Keratinocyte (primary cell): Measurements from ENCODE around the gene DDX31.
A peak's percentile ranks its signal among the peaks of the same experiment; 100 is the strongest.

Experiments
- EZH2 ChIP-seq: IDR thresholded peaks from one replicate; pipeline ENCODE4 v1.6.1; 2012; ENCODE audit warnings: inconsistent platforms, mild to moderate bottlenecking, low read length, moderate library complexity
- TF ChIP-seq, protein P1 (sequence below), 3 experiments: IDR thresholded peaks in 1 of 3; conservative IDR thresholded peaks in 1 of 3; optimal IDR thresholded peaks in 1 of 3; 2 replicates in 2 of 3; 3 replicates in 1 of 3; pipeline versions ENCODE3 to v1.5.1; 2011; ENCODE audit warnings: low read length in 3 of 3, mild to moderate bottlenecking in 3 of 3, moderate library complexity in 2 of 3, control low read depth in 1 of 3, inconsistent platforms in 1 of 3; ENCODE audit not compliant: insufficient read depth in 2 of 3; ENCODE audit errors: extremely low read depth in 1 of 3

DNA sequence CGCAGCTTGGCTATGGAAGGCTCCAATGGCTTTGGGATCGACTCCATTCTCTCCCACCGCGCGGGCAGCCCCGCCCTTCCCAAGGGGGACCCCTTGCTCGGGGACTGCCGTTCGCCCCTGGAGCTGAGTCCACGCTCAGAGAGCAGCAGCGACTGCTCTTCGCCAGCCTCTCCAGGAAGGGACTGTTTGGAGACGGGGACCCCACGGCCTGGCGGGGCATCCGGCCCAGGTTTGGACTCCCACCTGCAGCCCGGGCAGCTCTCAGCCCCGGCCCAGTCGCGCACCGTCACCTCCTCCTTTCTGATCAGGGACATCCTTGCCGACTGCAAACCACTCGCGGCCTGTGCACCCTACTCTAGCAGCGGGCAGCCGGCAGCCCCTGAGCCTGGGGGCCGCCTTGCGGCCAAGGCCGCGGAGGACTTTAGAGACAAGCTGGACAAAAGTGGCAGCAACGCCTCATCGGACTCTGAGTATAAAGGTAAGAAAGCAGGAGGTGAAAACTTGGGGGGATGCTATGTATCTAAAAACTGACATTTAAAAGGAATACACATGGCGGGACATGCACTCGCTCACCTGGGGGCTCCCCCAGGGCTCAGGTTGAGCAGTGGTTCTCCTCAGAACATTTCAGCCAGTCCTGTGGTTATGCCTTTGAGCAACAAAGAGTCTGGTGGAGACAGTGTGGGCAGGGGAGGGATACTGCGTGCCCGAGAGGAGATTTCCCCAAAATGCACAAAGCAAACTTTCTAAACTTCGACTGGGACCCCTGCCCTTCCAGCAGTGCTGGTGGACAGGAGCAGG is 86.8 kb downstream of the DDX31 start:
- TF ChIP-seq, protein P1, sequence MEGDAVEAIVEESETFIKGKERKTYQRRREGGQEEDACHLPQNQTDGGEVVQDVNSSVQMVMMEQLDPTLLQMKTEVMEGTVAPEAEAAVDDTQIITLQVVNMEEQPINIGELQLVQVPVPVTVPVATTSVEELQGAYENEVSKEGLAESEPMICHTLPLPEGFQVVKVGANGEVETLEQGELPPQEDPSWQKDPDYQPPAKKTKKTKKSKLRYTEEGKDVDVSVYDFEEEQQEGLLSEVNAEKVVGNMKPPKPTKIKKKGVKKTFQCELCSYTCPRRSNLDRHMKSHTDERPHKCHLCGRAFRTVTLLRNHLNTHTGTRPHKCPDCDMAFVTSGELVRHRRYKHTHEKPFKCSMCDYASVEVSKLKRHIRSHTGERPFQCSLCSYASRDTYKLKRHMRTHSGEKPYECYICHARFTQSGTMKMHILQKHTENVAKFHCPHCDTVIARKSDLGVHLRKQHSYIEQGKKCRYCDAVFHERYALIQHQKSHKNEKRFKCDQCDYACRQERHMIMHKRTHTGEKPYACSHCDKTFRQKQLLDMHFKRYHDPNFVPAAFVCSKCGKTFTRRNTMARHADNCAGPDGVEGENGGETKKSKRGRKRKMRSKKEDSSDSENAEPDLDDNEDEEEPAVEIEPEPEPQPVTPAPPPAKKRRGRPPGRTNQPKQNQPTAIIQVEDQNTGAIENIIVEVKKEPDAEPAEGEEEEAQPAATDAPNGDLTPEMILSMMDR (optimal IDR thresholded peaks at IDR 0.05 in 1 of 3, IDR thresholded peaks at IDR 0.05 in 1 of 3, conservative IDR thresholded peaks at IDR 0.05 in 1 of 3; ENCODE audit: extremely low read depth in 1 of 3, insufficient read depth in 2 of 3, low read length in 3 of 3): no peak
- TF ChIP-seq EZH2: peak; percentile 55
